PFSK-1 (cell line): ENCODE results near the gene HHATL.

Experiments
- FOXP2 ChIP-seq: optimal IDR thresholded peaks from 2 replicates; pipeline ENCODE3; 2011; ENCODE audit warnings: borderline replicate concordance, control low read depth, inconsistent platforms; ENCODE audit not compliant: insufficient read depth; ENCODE audit errors: extremely low read length, extremely low read depth
- POLR2AphosphoS5 ChIP-seq: IDR thresholded peaks from 2 replicates; pipeline ENCODE4 v1.6.1; 2012; ENCODE audit warnings: low read depth, mild to moderate bottlenecking, control low read depth, low read length, moderate library complexity
- SIN3A ChIP-seq: IDR thresholded peaks from 2 replicates; pipeline ENCODE4 v1.6.1; 2012; ENCODE audit warnings: mild to moderate bottlenecking, low read length, moderate library complexity, borderline replicate concordance; ENCODE audit not compliant: insufficient read depth
- TAF1 ChIP-seq: IDR thresholded peaks from 2 replicates; pipeline ENCODE4 v1.6.1; 2012; ENCODE audit warnings: low read length, control low read depth, borderline replicate concordance; ENCODE audit not compliant: insufficient read depth
- TF ChIP-seq, protein P1 (sequence below), 2 experiments: IDR thresholded peaks; 2 replicates each; pipeline versions ENCODE4 v1.6.1 to v1.8.0; 2011 to 2012; ENCODE audit warnings: low read depth in 2 of 2, low read length in 2 of 2, control low read depth in 1 of 2, inconsistent platforms in 1 of 2, mild to moderate bottlenecking in 1 of 2, moderate library complexity in 1 of 2; ENCODE audit not compliant: insufficient read depth in 1 of 2

Gene HHATL

DNA sequence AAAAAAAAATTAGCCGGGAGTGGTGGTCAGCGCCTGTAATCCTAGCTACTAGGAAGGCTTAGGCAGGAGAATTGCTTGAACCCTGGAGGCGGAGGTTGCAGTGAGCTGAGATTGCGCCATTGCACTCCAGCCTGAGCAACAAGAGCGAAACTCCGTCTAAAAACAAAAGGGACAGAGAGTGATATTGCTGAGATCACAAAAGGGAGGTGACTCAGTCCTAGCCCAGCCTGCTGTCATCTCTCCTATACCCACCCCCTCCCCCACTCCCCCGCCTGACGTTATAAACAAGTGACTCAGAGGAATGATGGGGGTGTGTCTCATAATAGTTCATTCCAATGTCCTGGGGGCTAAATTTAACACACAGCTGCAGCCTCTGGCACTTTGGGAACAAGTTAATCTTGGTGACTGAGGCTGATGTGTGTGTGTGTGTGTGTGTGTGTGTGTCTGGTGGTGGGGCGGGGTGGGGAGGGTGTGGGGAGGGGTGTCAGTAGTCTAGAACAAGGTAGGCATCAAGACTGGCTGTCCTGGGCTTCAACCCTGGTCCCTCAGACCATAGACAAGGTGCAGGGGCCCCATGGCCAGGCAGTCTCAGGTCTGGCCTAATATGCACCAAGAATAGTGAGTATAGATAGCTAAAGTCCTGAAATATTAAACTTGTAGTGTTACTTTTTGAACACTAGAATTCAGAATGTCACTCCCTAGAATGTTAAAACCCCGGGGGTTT, 18.6 kb downstream of the HHATL start:
- TF ChIP-seq, protein P1, sequence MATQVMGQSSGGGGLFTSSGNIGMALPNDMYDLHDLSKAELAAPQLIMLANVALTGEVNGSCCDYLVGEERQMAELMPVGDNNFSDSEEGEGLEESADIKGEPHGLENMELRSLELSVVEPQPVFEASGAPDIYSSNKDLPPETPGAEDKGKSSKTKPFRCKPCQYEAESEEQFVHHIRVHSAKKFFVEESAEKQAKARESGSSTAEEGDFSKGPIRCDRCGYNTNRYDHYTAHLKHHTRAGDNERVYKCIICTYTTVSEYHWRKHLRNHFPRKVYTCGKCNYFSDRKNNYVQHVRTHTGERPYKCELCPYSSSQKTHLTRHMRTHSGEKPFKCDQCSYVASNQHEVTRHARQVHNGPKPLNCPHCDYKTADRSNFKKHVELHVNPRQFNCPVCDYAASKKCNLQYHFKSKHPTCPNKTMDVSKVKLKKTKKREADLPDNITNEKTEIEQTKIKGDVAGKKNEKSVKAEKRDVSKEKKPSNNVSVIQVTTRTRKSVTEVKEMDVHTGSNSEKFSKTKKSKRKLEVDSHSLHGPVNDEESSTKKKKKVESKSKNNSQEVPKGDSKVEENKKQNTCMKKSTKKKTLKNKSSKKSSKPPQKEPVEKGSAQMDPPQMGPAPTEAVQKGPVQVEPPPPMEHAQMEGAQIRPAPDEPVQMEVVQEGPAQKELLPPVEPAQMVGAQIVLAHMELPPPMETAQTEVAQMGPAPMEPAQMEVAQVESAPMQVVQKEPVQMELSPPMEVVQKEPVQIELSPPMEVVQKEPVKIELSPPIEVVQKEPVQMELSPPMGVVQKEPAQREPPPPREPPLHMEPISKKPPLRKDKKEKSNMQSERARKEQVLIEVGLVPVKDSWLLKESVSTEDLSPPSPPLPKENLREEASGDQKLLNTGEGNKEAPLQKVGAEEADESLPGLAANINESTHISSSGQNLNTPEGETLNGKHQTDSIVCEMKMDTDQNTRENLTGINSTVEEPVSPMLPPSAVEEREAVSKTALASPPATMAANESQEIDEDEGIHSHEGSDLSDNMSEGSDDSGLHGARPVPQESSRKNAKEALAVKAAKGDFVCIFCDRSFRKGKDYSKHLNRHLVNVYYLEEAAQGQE (IDR thresholded peaks at IDR 0.05; ENCODE audit: insufficient read depth in 1 of 2, low read depth in 2 of 2, low read length in 2 of 2), result no peak
- no peak for TF ChIP-seq SIN3A
- no peak for TF ChIP-seq FOXP2
- TF ChIP-seq POLR2AphosphoS5, result no peak
- no peak for TF ChIP-seq TAF1

DNA sequence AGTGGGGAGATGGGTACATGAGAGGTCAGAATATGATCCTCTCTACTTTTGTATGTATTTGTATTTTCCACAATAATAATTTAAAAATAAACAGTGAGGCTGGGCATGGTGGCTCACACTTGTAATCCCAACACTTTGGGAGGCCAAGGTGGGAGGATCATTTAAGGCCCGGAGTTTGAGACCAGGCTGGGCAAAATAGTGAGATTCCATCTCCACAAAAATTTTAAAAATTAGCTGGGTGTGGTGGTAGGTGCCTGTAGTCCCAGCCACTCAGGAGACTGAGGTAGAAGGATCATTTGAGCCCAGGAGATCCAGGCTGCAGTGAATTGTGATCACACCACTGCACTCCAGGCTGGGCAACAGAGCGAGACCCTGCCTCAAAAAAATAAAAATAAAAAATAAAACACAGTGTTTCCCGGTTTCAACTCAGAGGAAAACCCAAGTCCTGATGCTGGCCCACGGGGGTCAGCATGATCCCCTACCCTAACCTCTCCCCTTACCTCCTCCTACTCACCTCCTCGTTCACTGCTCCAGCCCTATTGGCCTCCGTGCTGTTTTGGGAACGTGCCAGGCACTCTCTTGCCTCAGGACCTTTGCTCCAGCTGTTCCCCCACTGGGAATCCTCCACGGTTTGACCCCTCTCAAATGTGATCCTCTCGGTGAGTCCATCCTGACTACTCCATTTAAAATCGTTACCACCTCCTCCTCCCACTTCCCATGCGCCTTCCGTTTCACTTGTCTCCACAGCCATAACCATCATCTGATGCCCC, 20.1 kb downstream of the HHATL start:
- TF ChIP-seq, protein P1 (IDR thresholded peaks at IDR 0.05; ENCODE audit: insufficient read depth in 1 of 2, low read depth in 2 of 2, low read length in 2 of 2), result no peak
- TF ChIP-seq POLR2AphosphoS5 (no peak), TAF1 (no peak), FOXP2 (no peak), SIN3A (no peak)

DNA sequence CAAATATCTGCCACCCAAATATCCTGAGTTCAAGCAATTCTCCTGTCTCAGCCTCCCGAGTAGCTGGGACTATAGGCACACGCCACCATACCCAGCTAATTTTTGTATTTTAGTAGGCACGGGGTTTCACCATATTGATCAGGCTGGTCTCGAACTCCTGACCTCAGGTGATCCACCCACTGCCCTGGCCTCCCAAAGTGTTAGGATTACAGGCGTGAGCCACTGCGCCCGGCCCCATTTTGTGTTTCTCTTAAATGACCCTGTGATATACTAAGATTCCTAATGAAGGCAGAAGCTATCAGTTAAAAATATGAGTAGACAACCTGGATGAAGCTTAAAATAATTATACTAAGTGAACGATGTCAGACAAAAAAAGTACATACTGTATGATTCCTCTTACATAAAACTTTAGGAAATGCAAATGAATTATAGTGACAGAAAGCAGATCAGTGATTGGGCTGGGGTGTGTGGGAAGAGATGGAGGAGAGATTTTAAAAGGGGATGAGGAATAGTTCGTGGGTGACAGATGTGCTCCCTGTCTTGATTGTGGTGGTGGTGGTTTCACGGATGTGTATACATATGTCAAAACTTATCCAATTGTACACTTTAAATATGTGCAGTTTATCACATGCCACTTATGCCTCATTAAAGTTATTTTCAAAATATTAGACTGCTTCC, 21.1 kb downstream of the HHATL start:
- TF ChIP-seq, protein P1 (IDR thresholded peaks at IDR 0.05; ENCODE audit: insufficient read depth in 1 of 2, low read depth in 2 of 2, low read length in 2 of 2), result no peak
- TF ChIP-seq TAF1 (no peak), POLR2AphosphoS5 (no peak), SIN3A (no peak), FOXP2 (no peak)

DNA sequence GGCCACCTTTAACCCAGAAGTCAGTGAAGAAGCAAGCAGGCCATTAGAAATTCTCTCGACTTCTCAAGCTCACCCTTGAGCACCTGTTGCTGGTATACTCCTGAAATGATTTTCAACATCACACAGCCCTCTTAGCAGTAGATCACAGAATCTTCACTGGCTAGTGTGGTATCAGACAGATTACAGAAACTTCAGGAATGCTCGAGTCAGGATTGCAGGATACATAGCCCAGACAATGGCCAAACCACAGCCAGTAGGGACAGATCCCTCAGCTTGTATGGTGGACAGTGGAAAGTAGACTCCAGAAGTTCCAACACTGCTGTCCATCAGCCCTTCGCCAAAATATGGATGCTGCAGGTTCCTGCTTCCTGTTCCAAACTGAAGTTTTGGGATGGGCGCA, 21.8 kb downstream of the HHATL start:
- TF ChIP-seq POLR2AphosphoS5, result no peak
- TF ChIP-seq TAF1, result no peak
- no peak for TF ChIP-seq SIN3A
- no peak for TF ChIP-seq FOXP2
- TF ChIP-seq, protein P1 (IDR thresholded peaks at IDR 0.05; ENCODE audit: insufficient read depth in 1 of 2, low read depth in 2 of 2, low read length in 2 of 2), result no peak
